ENCODE results near the gene CNTF.

GRCh38 chr11:58654908-58655296, 32.4 kb downstream of the CNTF start:
- TF ChIP-seq EZH2 (IDR thresholded peaks at IDR 0.05; ENCODE audit: low read depth, unreplicated experiment) (no peak), STAT1 (IDR thresholded peaks at IDR 0.05; ENCODE audit: unreplicated experiment) (no peak), CREB1 (CRISPR knock-in tag; IDR thresholded peaks at IDR 0.05; ENCODE audit: low read depth) (no peak), POLR2AphosphoS5 (IDR thresholded peaks at IDR 0.05; ENCODE audit: low read depth) (no peak), EZH2phosphoT487 (IDR thresholded peaks at IDR 0.05; ENCODE audit: unreplicated experiment) (no peak), ETS1 (IDR thresholded peaks at IDR 0.05) (no peak), ZNF331 (CRISPR knock-in tag; IDR thresholded peaks at IDR 0.05; ENCODE audit: low read depth) (no peak)
- TF ChIP-seq, protein P1, sequence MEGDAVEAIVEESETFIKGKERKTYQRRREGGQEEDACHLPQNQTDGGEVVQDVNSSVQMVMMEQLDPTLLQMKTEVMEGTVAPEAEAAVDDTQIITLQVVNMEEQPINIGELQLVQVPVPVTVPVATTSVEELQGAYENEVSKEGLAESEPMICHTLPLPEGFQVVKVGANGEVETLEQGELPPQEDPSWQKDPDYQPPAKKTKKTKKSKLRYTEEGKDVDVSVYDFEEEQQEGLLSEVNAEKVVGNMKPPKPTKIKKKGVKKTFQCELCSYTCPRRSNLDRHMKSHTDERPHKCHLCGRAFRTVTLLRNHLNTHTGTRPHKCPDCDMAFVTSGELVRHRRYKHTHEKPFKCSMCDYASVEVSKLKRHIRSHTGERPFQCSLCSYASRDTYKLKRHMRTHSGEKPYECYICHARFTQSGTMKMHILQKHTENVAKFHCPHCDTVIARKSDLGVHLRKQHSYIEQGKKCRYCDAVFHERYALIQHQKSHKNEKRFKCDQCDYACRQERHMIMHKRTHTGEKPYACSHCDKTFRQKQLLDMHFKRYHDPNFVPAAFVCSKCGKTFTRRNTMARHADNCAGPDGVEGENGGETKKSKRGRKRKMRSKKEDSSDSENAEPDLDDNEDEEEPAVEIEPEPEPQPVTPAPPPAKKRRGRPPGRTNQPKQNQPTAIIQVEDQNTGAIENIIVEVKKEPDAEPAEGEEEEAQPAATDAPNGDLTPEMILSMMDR (conservative IDR thresholded peaks at IDR 0.05; ENCODE audit: low read depth in 2 of 2): no peak
- TF ChIP-seq, protein P2, sequence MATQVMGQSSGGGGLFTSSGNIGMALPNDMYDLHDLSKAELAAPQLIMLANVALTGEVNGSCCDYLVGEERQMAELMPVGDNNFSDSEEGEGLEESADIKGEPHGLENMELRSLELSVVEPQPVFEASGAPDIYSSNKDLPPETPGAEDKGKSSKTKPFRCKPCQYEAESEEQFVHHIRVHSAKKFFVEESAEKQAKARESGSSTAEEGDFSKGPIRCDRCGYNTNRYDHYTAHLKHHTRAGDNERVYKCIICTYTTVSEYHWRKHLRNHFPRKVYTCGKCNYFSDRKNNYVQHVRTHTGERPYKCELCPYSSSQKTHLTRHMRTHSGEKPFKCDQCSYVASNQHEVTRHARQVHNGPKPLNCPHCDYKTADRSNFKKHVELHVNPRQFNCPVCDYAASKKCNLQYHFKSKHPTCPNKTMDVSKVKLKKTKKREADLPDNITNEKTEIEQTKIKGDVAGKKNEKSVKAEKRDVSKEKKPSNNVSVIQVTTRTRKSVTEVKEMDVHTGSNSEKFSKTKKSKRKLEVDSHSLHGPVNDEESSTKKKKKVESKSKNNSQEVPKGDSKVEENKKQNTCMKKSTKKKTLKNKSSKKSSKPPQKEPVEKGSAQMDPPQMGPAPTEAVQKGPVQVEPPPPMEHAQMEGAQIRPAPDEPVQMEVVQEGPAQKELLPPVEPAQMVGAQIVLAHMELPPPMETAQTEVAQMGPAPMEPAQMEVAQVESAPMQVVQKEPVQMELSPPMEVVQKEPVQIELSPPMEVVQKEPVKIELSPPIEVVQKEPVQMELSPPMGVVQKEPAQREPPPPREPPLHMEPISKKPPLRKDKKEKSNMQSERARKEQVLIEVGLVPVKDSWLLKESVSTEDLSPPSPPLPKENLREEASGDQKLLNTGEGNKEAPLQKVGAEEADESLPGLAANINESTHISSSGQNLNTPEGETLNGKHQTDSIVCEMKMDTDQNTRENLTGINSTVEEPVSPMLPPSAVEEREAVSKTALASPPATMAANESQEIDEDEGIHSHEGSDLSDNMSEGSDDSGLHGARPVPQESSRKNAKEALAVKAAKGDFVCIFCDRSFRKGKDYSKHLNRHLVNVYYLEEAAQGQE (IDR thresholded peaks at IDR 0.05; ENCODE audit: unreplicated experiment): no peak

All from GM23338 (cell line).